Suprapubic skin (tissue), 4 donors: Measurements from ENCODE around the gene NR3C2.

Experiments used
- CTCF ChIP-seq, 2 donors: fragments of 200-600 bp in 1 of 2; fragments of 450-650 bp in 1 of 2; sonication (generic) in 1 of 2; IDR thresholded peaks; one replicate each; pipeline ENCODE4 v1.5.1; 2016 to 2019; ENCODE audit warnings: antibody characterized with exemption in 2 of 2, mild to moderate bottlenecking in 1 of 2, moderate library complexity in 1 of 2
- POLR2A ChIP-seq, 2 donors: fragments of 450-650 bp; IDR thresholded peaks; one replicate each; pipeline ENCODE4 v1.6.1; 2017; ENCODE audit warnings: antibody characterized with exemption in 2 of 2, mild to moderate bottlenecking in 2 of 2, moderate library complexity in 2 of 2
- POLR2AphosphoS5 ChIP-seq, 3 donors: sonication (generic); formaldehyde crosslinking; IDR thresholded peaks; one replicate each; pipeline ENCODE4 v1.6.1; 2017; ENCODE audit warnings: antibody characterized with exemption in 3 of 3

- TF ChIP-seq POLR2A (IDR thresholded peaks at IDR 0.05) (no peak), CTCF (IDR thresholded peaks at IDR 0.05) (no peak), POLR2AphosphoS5 (IDR thresholded peaks at IDR 0.05) (no peak)
Measured at GRCh38 chr4:148346657-148347056, 95.6 kb downstream of the NR3C2 start.
